Measurements from ENCODE around the gene ADGRA1.
"Not testable (repeated sequence)": the region's sequence is repeated elsewhere in the genome, so short reads cannot be mapped to it uniquely, and the experiment has no call there.

Gene ADGRA1

DNA sequence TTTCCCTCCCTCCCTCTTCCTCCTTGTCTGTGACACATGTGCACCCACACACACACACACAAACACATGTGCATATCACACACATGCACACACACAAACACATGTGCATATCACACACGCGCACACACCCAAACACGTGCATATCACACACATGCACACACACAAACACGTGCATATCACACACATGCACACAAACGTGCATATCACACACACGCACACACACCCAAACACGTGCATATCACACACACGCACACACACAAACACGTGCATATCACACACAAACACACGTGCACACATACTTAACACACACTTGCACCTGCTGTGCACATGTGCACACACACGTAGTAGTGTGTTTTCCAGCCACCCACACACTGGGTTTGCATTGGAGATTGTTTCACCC, 42.9 kb downstream of the ADGRA1 start:
- DNase-seq = no peak

DNA sequence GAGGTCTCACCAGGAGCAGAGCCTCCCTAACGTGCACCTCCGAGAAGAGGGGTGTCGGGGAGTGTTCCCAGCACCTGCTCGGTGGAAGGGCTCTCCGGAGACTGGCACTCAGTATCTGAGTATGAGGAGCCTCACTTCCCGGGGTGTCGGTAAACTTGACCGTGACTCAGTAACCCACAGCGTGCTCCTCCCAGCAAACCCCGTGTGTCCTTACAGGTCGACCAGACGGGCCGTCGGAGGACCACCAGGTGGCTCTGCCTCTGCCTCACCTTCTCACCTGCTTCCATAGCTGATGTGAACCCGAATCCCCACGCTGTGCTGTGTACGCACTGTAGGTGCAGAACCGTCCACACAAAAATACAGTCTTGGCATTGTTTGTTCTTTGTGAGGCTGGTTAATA, 43.3 kb downstream of the ADGRA1 start:
- DNase-seq = no peak

DNA sequence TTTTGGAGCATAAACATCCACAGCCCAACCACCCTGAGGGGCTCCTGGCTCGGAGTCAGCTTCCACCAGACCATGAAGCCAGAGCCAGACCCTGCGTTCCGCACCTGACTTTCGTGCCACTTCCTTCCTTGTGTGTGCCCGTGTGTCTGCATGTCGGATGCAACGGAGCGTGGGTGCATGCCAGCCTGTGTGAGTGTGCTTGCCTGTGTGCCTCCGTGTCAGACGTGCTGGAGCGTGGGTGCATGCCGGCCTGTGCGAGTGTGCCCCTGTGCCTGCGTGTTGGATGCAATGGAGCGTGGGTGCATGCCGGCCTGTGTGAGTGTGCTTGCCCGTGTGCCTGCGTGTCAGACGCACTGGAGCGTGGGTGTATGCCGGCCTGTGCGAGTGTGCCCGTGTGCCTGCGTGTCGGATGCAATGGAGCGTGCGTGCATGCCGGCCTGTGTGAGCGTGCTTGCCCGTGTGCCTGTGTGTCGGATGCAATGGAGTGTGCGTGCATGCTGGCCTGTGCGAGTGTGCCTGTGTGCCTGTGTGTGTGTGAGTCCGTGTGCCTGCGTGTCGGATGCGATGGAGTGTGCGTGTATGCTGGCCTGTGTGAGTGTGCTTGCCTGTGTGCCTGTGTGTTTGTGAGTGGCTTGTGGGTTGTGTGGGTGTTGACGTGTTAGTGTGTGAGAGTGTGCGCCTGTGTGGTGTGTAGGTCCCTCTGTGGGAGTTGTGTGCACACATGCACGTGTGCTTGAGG, 44.2 kb downstream of the ADGRA1 start:
- DNase-seq = no peak

DNA sequence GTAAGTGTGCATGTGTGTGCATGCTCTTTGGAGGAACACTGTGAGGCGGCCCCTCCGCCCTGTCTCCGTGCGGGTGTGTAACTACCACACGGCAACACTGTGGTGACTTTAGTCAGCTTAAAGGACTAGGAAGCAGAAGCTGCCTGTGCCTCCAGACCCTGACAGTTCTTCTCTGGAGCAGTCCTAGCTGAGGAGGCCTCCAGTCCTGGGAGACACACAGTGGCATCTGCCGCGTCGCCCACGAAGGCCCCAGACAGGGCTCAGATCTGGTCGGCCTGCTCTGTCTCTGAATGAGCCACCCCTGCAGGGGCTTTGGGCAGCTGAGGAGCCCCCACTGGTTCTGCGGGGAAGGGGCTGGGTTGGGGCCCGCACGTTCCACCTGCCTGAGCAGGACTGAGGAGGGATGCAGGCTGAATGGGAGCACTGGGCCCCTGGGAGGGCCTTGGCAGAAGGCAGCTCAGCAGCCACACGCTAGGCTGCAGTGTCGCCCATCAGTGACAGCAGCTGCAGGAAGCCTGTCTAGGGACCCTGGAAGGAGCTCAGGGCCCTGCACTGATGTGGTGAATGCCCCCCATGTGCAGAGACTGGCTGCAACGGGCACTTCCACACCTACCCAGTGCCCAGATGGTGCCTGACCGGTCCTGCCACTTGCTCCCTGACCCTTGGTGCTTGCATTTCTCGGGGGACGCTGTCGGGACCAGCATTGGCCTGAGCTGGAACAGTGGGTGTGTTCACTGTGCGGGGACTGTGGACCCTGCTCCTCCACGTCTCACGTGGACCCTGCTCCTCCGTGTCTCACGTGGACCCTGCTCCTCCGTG, 45.0 kb downstream of the ADGRA1 start:
- DNase-seq = no peak

DNA sequence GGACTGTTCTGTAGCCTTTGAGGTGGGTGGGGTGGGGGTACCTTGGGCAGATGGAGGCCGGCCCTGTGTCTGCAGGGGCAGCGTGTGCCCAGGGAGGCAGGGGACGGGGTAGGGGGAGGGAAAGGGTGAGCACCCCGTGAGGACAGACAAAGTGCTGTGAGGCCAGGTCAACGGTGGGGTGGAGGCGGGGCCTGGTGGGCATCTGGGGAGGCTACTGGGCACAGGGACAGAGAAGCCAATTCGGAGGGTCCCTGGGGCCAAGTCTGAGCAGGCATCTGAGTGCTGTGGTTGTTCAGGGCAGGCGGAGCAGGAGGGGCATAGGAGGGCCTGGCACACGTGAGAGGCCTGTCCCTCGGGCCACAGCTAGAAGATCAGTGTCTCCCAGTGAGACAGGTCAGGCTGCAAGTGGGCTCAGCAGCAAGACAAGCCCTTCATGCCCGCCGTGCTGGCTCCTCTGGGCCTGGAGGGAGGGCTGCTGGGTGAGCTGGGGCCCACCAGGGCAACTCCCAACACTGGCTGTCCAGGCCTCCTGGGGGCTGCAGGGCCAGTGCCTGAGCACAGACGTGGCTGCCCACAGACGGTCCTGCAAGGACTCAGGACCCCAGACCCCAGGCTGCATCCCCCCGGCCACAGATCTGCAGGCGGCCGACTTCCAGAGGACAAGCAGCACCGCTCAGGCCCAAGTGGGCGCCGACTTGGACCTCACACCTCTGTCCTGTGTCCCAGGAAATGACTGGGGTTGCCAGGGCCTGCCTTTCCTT, 45.9 kb downstream of the ADGRA1 start:
- DNase-seq = no peak

DNA sequence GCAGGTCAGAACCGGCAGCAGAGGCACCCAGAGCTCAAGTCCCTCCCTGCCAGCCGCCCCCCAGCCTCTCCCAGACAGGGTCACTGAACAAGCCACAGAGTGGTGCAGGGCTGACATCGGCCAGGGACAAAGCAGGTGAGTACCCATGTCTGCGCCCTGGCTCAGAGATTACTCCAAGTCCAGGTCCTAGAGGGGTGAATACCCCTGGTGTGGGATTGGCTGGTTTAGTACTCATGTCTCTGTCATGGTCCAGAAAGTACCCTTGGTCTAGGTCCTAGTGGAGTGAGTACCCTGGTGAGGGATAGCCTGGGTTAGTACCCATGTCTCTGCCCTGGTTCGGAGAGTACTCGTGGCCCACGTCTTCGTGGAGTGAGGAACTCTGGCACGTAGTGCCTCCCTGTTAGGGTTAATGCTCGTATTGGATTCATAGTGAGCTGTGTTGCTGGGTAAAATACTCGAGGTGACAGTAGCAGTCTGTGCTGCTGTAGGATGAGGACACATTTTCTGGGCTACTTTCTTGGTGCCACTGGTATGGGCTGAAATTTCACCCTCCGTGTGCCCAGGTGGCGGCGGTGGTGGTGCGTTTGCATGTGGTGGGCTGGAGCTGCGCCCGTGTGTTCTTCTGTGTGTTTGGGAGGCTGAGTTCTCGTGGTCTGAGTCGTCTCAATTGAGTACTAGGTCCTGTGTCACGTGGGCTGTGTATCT, 46.8 kb downstream of the ADGRA1 start:
- DNase-seq = no peak

DNA sequence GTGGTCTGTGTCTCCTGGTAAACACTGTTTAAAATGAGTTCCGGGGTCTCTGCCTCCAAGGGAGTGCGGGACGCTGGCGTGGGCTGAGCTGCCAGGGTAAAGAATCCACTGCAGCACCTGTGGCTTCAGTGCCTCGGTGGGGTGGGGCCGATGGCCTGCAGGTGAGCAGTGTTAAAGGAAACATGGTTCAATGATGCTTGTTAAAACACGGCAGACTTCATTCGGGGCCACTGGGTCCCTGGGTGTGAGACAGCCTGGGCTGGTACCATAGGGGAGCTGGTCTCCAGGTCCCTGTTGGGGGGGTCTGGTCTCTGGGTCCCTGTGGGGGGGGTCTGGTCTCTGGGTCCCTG, 47.4 kb downstream of the ADGRA1 start:
- no peak for DNase-seq

DNA sequence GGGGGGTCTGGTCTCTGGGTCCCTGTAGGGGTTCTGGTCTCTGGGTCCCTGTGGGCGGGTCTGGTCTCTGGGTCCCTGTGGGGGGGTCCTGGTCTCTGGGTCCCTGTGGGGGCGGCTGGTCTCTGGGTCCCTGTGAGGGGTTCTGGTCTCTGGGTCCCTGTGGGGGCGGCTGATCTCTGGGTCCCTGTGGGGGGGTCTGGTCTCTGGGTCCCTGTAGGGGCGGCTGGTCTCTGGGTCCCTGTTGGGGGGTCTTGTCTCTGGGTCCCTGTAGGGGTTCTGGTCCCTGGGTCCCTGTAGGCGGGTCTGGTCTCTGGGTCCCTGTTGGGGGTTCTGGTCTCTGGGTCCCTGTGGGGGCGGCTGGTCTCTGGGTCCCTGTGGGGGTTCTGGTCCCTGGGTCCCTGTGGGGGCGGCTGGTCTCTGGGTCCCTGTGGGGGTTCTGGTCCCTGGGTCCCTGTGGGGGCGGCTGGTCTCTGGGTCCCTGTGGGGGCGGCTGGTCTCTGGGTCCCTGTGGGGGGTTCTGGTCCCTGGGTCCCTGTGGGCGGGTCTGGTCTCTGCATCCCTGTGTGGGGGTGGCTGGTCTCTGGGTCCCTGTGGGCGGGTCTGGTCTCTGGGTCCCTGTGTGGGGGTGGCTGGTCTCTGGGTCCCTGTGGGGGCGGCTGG, 49.9 kb downstream of the ADGRA1 start:
- DNase-seq = not testable (repeated sequence)

DNA sequence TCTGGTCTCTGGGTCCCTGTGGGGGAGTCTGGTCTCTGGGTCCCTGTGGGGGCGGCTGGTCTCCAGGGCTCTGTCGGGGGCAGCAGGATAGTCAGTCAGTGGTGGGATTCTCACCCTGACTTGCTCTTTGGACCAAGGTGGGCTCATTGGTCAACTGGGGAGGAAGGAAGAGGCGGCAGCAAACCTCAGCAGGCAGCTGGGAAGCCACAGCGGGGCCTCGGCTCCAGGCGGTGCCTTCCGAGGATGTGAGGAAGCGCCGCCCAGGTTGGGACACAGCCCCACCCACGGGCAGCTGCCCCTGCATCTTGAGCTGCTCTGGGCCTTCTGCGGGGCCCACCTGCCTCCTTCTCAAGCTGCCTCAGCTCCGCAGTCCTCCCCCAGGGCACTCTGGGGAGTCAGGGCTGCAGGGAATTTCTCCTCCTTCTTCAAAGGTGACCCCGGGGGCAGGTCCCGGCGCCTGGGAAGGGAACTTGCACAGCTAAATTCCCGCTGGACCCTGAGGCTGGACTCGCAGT, 51.9 kb downstream of the ADGRA1 start:
- peak; percentile 49 for DNase-seq

DNA sequence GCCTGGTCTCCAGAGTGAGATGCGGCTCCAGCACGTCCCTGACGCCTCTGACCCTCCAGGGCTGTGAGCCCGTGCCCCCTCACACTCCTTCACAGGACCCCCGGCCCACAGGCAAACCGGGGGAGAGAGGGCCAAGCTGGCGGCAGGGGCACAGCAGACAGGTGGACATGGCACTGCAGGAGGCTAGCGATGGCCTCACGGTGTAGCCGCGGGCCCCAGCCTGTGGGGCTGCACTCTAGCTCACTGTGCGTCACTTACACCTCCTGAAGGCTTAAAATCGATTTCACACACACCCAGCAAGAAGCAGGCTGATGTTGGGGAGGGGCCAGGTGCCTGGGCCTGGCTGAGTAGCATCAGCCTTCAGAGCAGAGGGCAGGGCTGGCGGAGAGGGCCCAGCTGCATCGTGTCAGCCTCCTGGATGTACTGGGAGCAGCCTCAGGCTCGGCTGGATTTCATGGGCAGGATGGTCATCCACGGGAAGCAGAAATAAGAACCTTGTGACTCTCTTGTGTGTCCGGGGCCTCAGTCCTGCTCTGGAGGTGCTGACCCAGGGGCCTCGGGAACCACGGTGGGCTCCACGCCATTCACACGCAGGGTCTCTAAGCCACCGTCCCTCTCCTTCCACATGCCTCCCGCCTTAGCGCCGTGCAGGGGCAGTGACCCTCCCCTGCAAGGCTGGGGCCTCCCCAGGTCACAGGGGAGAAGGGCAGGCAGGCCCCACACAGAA, 52.9 kb downstream of the ADGRA1 start:
- DNase-seq = no peak

DNA sequence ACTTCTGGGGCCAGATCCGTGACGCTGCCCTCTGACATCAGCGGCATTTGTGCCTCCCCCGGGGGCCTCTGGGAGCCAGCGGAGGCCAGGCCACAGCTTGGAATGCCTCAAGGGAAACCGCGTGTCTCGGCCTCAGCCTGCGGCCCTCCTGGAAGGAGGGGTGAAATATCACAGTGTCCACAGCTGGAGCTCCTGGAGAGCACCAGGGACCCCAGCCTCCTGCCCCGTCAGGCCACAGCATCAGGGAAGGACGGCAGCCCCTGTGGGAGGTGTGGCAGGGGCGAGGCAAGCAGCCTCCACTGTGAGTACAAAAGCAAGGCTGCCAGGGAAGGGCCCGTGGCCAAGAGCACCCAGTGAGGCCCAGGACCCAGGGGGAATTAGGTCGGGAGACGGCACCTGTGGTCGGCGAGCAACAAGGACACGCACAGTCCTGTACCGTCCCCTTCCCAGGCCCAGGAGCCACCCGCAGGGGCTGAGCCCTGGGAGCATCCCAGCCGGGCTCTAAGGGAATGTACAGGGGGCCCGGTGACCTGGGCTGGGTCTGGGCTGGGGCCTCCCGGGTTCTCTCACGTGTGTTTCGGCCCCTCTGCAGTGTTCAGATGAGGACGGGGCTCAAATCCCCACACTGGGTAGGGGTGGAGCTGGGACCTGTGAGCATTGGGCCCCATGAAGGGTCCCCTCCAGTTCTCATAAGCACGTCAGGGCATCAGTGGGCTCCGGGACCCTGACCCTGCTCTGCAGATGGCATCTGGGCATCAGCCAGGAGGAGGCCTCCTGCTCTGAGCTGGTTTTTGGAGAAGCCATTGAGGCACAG, 53.6 kb downstream of the ADGRA1 start:
- DNase-seq = no peak

DNA sequence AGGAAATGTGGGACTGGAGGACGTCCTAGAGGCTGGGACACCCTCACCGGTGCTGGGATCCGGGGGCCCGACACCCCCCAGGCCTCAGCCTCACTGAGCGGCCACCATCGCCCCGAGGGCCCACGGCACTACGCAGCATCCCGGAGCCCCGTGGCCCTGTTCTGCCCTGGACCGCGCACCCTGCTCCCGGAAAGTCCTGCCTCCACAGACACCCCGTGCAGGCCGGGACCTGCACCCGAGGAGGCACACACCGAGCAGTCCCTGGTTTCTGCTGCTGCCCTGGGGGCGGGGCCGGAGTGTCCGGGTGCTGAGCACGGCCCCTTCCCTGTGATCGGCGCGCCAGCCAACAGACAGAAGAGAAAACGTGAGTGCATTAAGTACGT, 54.2 kb downstream of the ADGRA1 start:
- DNase-seq = no peak

DNA sequence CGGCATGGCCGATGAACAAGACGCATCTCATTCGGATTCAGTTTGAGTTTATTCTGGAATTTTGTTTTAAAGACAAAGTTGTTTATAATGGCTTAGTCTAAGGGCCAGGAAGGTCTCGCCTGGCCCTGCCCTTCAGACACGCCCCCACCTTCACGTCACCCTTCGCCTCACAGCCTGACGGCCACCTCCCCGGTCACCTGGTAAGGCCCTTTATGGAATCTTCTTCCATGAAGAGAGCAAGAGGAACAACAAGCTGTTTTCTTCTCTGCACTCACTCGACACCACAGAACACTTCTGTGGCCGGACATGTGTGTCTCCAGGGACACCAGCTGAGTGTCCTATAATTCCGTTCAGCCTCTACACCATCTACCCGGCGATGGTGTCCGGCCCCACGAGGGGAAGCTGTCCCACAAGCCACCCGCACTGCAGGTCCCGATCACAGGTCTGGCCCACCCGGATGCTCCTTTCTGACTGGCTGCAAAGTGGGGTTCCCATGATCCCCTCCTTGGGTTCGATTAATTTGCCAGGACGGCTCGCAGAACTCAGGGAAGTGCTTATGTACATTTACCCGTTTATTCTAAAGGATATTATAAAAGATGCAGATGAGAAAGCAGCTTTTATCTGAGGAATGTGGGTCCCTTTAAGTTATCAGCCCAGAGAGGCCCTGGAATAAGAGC, 54.9 kb downstream of the ADGRA1 start:
- no peak for DNase-seq

DNA sequence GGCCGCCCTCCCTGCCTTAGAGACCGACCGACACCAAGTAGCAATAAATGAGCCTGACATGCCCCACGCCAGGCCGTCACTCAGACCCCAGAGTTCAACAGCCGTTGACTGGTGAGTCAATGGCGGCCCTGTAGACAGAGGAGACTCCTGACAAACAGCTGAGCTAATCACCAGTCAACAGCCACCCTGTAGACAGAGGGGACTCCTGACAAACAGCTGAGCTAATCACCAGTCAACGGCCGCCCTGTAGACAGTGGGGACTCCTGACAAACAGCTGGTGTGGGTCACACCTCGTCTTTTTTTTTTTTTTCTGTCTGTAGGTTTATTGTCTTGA, 55.4 kb downstream of the ADGRA1 start:
- no peak for DNase-seq

DNA sequence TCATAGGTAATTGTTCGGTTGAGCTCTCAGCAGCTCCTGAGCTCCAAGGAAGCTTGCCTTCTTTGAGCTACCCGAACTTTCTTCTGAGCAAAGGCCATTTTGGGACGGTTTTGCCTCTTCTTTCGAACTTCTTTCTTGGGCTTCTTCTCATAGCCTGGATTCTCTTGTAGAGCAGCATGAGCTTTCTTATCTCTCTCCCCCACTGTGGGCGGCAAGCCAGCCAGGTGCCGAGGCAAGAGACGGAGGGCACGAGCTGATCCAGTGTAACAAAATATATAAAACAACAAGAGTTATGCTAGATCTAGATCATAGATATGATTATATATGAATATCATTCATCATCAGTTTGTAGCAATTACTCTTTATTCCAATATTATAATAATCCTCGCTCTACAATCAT, 55.8 kb downstream of the ADGRA1 start:
- no peak for DNase-seq

DNA sequence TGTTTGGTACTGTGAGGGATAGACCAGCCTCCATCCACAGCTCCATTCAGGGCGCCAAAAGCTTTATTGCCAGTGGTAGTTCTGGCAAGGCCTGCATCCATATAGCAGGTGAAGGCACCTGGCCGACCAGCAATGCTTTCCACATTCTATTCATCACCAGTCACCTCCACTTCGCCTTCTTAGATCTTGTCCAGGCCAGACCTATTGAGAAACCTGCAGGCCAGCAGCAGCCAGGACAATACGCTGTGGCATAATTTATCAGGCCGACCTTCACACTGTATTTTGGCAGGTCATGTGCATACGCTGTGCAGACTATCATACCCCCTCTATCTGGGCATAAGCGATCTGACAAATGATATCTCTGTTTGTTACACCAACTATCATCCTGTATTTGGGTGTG, 57.0 kb downstream of the ADGRA1 start:
- DNase-seq = no peak

DNA sequence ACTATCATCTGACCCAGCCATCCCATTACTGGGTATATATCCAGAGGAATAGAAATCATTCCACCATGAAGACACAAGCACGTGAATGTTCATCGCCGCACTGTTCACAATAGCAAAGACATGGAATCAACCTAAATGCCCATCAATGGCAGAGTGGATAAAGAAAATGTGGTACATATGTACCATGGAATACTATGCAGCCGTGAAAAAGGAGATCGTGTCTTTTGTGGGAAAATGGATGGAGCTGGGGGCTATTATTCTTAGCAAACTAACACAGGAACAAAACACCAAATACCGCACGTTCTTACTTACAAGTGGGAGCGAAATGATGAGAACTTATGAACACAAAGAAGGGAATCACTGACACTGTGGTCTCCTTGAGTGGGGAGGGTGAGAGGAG, 62.5 kb downstream of the ADGRA1 start:
- DNase-seq = no peak

DNA sequence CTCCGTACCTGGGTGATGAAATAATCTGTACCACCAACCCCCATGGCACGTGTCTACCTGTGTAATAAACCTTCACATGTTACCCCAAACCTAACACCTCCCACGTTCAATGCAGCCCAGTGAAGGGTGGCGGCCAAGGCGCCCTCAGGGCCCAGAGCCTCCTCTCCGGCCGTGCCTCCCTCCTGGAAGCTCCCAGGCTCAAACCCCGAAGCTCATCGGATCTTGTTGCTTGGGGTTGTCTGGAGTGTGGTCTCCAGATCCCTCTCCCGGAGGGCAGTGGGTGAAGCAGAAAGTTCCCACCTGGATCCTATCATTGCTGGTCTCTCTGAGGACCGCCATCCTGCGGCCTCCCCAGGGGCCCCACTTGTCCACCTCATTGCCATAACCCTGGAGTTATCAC, 62.9 kb downstream of the ADGRA1 start:
- no peak for DNase-seq

DNA sequence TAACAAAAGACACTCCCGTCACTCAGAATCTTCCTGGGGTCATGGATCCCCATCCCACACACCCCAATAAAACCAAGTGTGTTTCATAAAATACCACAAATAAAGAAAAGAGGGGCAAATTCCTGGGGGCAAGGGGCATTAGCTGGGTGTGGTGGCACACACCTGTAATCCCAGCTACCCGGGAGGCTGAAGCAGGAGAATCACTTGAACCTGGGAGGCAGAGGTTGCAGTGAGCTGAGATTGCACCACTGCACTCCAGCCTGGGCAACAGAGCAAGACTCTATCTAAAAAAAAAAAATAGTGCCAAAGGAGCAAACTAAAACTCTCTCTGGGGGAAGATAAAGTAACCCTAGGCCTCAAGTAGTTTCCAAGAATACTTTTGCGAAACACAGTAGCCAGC, 63.3 kb downstream of the ADGRA1 start:
- DNase-seq = not testable (repeated sequence)

DNA sequence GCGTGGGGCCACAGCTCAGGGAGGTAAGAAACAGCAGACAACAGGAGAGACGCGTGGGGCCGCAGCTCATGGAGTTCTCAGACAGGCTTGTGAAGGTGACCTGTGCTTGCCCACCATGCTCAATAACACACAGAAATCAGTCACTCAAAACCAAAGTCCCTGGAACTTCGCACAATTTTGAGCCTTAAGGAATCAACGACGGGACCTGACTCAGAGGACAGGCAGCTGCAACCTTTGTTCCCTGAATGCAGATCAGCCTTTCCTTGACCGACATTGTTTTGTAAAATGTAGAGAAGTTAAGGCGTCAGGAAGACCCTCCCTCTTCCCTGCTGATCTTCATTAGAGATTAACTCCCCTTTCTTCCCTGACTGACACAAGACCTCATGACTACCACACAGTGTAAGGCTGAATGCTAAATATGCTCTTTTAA, 63.8 kb downstream of the ADGRA1 start:
- no peak for DNase-seq
